ENCODE measurements around the gene ATXN3L.

DNA sequence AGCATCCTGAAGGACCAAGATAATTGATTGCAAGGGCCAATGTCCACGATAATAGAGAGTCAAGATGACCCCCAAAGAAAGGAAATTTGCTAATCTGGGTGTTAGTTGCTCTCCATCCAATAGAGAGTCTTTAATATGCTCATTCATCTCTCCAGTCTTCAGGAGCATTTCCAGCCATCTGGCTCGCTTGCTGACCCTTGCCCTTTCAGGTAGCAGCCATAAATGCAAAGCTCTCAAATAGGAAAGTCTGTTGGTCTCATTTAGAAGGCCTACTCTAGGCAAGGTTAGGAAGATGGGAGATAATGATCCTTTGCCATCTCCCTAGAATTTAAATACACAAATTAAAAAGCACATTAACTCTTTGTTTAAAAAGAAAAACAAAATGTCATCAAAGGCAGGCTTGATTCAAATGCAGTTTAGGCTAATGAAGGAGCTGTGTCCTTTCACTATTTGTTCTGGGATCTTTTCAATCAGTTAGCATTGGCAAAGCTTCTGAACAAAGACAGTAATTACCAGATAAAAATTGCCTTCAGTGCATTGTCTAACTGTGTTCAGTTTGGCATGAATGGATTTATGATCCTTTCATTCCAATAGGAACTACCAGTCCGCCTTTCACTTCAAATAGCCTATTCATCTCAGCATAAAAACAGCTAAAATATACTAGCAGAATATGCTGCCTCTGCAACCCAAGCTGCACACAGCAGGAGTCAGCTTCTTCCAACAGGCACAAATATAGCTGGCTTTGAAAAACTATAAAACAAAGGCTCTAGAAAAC, 49.6 kb upstream of the ATXN3L start:
- TF ChIP-seq, protein P1, sequence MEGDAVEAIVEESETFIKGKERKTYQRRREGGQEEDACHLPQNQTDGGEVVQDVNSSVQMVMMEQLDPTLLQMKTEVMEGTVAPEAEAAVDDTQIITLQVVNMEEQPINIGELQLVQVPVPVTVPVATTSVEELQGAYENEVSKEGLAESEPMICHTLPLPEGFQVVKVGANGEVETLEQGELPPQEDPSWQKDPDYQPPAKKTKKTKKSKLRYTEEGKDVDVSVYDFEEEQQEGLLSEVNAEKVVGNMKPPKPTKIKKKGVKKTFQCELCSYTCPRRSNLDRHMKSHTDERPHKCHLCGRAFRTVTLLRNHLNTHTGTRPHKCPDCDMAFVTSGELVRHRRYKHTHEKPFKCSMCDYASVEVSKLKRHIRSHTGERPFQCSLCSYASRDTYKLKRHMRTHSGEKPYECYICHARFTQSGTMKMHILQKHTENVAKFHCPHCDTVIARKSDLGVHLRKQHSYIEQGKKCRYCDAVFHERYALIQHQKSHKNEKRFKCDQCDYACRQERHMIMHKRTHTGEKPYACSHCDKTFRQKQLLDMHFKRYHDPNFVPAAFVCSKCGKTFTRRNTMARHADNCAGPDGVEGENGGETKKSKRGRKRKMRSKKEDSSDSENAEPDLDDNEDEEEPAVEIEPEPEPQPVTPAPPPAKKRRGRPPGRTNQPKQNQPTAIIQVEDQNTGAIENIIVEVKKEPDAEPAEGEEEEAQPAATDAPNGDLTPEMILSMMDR (IDR thresholded peaks at IDR 0.05; ENCODE audit: insufficient read depth, low read length, poor library complexity, severe bottlenecking): no peak
- TF ChIP-seq EZH2phosphoT487 (conservative IDR thresholded peaks at IDR 0.05; ENCODE audit: low read length): no peak

All from SU-DHL-6 (cell line).